Measurements from ENCODE around the gene KPNA1.
A peak's percentile ranks its signal among the peaks of the same experiment; 100 is the strongest.

The KPNA1 gene

GRCh38 chr3:122519693-122520092 is 5.0 kb upstream of the KPNA1 start:
- H3K27ac ChIP-seq: no peak overlapping the region
- H3K4me3 ChIP-seq: no peak overlapping the region
- H3K4me1 ChIP-seq: peaks cover 0 to 4% (median 0%) of the 10 kb centered on the region in 4 donors
- intact Hi-C loops (cut with DNase I; ENCODE audit: low total_unique reads): loop anchor here (10.0 kb wide), 1 partner anchor 55 kb away; no protein-coding TSS in a partner anchor
- H3K9me3 ChIP-seq: no peaks in the 10 kb centered on the region
- TF ChIP-seq CTCF (IDR thresholded peaks at IDR 0.05): no peak
- H3K27me3 ChIP-seq: no peaks in the 10 kb centered on the region
- no peak for DNase-seq
- H3K36me3 ChIP-seq: no peaks in the 10 kb centered on the region

GRCh38 chr3:122516846-122517360 is 2.2 kb upstream of the KPNA1 start:
- no peak for DNase-seq
- Histone ChIP-seq H3K4me1 (peaks cover 0 to 18% (median 11%) of the 10 kb centered on the region in 4 donors), H3K27ac (no peak overlapping the region), H3K9me3 (no peaks in the 10 kb centered on the region), H3K4me3 (no peak overlapping the region), H3K27me3 (no peaks in the 10 kb centered on the region), H3K36me3 (no peaks in the 10 kb centered on the region)
- no peak for TF ChIP-seq CTCF (IDR thresholded peaks at IDR 0.05)
- intact Hi-C loops (cut with DNase I; ENCODE audit: low total_unique reads): loop anchor here (10.0 kb wide), 1 partner anchor 52 kb away; no protein-coding TSS in a partner anchor

- no peak overlapping the region for H3K4me3 ChIP-seq
- DNase-seq: no peak
- peaks cover 0 to 28% (median 12%) of the 10 kb centered on the region in 4 donors for H3K4me1 ChIP-seq
- H3K36me3 ChIP-seq: no peaks in the 10 kb centered on the region
- no peaks in the 10 kb centered on the region for H3K9me3 ChIP-seq
- no peaks in the 10 kb centered on the region for H3K27me3 ChIP-seq
- H3K27ac ChIP-seq: no peak overlapping the region
- TF ChIP-seq CTCF (IDR thresholded peaks at IDR 0.05): no peak
- intact Hi-C loops (cut with DNase I; ENCODE audit: low total_unique reads): loop anchor here (10.0 kb wide), 1 partner anchor 51 kb away; no protein-coding TSS in a partner anchor
Observed at GRCh38 chr3:122515870-122516269, 1.1 kb upstream of the KPNA1 start.

GRCh38 chr3:122515020-122515468 is 305 bp upstream of the KPNA1 start:
- TF ChIP-seq CTCF (IDR thresholded peaks at IDR 0.05): no peak
- DNase-seq: no peak
- intact Hi-C loops (cut with DNase I; ENCODE audit: low total_unique reads): loop anchor here (10.0 kb wide), 1 partner anchor 50 kb away; no protein-coding TSS in a partner anchor
- Histone ChIP-seq H3K27ac (peak overlapping the region; percentile 96 to 98), H3K36me3 (no peaks in the 10 kb centered on the region), H3K9me3 (no peaks in the 10 kb centered on the region), H3K27me3 (no peaks in the 10 kb centered on the region), H3K4me3 (peak overlapping the region; percentile 89 to 95), H3K4me1 (peaks cover 0 to 28% (median 13%) of the 10 kb centered on the region in 4 donors)

- H3K9me3 ChIP-seq: no peaks in the 10 kb centered on the region
- DNase-seq: no peak
- H3K27me3 ChIP-seq: no peaks in the 10 kb centered on the region
- peak overlapping the region; percentile 89 to 95 for H3K4me3 ChIP-seq
- peaks cover 0 to 36% (median 13%) of the 10 kb centered on the region in 4 donors for H3K4me1 ChIP-seq
- intact Hi-C loops (cut with DNase I; ENCODE audit: low total_unique reads): loop anchor here (10.0 kb wide), 1 partner anchor 49 kb away; no protein-coding TSS in a partner anchor
- peak overlapping the region; percentile 96 to 98 for H3K27ac ChIP-seq
- TF ChIP-seq CTCF (IDR thresholded peaks at IDR 0.05): no peak
- no peaks in the 10 kb centered on the region for H3K36me3 ChIP-seq
Observed at GRCh38 chr3:122513386-122514122, 1.2 kb downstream of the KPNA1 start.
